ENCODE data around the gene PALM. TPM values are rescaled to one million over a fixed set of nuclear protein-coding genes. Genes with fewer than 3 reads are reported as not detected.

The PALM gene
- total and polyA plus RNA-seq, 10 of the 15 experiments (the other 5 are each of a cell fraction or from before 2014, with no cell fraction given) = 0.09 to 0.95 (median 0.23) TPM; not detected in 2

DNA sequence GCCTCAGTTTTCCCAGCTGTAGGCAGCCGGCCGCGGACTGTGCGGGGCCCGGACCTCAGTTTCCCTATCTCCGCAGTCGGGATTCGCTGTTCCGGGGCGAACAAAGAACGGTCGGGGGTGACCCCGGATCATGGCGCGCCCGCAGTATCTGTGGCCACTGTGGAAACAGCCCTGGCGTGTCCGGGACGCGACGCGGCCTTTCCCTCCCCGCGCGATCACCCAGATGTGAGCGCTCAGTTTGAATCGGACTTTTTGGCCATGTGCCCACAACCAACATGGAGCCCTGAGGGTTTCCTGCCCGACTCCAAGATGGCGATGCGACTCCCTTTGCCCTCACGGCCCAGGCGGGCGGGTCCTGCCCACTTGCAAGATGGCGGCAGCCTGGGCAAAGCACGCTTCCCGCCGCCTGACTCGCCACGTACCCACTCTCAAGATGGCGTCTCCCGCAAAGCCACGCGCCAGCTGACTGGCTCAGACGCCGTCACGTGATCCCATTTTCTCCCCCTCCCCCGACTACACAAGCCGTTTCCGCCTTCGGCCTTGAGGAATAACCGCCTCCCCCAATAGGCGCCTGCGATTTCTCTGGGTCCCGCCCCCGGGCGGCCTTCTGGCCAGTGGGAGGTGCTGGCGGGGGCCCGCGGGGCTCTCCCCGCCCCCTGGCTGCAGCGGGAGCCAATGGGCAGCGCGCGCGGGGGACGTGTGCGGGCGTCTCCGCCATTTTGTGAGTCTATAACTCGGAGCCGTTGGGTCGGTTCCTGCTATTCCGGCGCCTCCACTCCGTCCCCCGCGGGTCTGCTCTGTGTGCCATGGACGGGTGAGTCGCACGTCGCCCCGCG lies 88.2 kb downstream of the PALM start, which contains the start of gene PTBP1 (continued):
- TF ChIP-seq CHD4 (IDR thresholded peaks at IDR 0.05) = no peak
- peak; percentile 87 for TF ChIP-seq POLR2A (IDR thresholded peaks at IDR 0.05; ENCODE audit: low read depth, low read length)
- TF ChIP-seq, protein P1, sequence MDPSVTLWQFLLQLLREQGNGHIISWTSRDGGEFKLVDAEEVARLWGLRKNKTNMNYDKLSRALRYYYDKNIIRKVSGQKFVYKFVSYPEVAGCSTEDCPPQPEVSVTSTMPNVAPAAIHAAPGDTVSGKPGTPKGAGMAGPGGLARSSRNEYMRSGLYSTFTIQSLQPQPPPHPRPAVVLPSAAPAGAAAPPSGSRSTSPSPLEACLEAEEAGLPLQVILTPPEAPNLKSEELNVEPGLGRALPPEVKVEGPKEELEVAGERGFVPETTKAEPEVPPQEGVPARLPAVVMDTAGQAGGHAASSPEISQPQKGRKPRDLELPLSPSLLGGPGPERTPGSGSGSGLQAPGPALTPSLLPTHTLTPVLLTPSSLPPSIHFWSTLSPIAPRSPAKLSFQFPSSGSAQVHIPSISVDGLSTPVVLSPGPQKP (IDR thresholded peaks at IDR 0.05; ENCODE audit: low read depth, low read length) = peak; percentile 53; the same call in 1 of the 2 replicates
- TF ChIP-seq POU2F2 (IDR thresholded peaks at IDR 0.05; ENCODE audit: borderline replicate concordance, low read depth, low read length) = peak; percentile 47; the same call in 1 of the 3 replicates
- TF ChIP-seq NRF1 (conservative IDR thresholded peaks at IDR 0.05; ENCODE audit: low read depth, low read length) = no peak
- TF ChIP-seq EGR1 (IDR thresholded peaks at IDR 0.05; ENCODE audit: borderline replicate concordance in 1 of 2, low read depth in 2 of 2, low read length in 2 of 2) = peak in 1 of 2 experiments; percentile 92; a peak in 2 of 3 replicates
- no peak for TF ChIP-seq JUND (IDR thresholded peaks at IDR 0.05; ENCODE audit: low read depth, low read length)
- peak; percentile 92 for TF ChIP-seq SIX5 (IDR thresholded peaks at IDR 0.05; ENCODE audit: low read depth, low read length, severe bottlenecking)
- TF ChIP-seq IKZF2 (IDR thresholded peaks at IDR 0.05) = no peak
- peak; percentile 43; the same call in 1 of the 2 replicates for TF ChIP-seq STAT1 (conservative IDR thresholded peaks at IDR 0.05)
- TF ChIP-seq ZNF274 (IDR thresholded peaks at IDR 0.05; ENCODE audit: insufficient read depth, insufficient read length) = no peak
- TF ChIP-seq, protein P2, sequence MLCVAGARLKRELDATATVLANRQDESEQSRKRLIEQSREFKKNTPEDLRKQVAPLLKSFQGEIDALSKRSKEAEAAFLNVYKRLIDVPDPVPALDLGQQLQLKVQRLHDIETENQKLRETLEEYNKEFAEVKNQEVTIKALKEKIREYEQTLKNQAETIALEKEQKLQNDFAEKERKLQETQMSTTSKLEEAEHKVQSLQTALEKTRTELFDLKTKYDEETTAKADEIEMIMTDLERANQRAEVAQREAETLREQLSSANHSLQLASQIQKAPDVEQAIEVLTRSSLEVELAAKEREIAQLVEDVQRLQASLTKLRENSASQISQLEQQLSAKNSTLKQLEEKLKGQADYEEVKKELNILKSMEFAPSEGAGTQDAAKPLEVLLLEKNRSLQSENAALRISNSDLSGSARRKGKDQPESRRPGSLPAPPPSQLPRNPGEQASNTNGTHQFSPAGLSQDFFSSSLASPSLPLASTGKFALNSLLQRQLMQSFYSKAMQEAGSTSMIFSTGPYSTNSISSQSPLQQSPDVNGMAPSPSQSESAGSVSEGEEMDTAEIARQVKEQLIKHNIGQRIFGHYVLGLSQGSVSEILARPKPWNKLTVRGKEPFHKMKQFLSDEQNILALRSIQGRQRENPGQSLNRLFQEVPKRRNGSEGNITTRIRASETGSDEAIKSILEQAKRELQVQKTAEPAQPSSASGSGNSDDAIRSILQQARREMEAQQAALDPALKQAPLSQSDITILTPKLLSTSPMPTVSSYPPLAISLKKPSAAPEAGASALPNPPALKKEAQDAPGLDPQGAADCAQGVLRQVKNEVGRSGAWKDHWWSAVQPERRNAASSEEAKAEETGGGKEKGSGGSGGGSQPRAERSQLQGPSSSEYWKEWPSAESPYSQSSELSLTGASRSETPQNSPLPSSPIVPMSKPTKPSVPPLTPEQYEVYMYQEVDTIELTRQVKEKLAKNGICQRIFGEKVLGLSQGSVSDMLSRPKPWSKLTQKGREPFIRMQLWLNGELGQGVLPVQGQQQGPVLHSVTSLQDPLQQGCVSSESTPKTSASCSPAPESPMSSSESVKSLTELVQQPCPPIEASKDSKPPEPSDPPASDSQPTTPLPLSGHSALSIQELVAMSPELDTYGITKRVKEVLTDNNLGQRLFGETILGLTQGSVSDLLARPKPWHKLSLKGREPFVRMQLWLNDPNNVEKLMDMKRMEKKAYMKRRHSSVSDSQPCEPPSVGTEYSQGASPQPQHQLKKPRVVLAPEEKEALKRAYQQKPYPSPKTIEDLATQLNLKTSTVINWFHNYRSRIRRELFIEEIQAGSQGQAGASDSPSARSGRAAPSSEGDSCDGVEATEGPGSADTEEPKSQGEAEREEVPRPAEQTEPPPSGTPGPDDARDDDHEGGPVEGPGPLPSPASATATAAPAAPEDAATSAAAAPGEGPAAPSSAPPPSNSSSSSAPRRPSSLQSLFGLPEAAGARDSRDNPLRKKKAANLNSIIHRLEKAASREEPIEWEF (IDR thresholded peaks at IDR 0.05; ENCODE audit: insufficient replicate concordance, low read depth, low read length) = no peak
- no peak for TF ChIP-seq BRCA1 (IDR thresholded peaks at IDR 0.05; ENCODE audit: low read depth, low read length)
- TF ChIP-seq, protein P3, sequence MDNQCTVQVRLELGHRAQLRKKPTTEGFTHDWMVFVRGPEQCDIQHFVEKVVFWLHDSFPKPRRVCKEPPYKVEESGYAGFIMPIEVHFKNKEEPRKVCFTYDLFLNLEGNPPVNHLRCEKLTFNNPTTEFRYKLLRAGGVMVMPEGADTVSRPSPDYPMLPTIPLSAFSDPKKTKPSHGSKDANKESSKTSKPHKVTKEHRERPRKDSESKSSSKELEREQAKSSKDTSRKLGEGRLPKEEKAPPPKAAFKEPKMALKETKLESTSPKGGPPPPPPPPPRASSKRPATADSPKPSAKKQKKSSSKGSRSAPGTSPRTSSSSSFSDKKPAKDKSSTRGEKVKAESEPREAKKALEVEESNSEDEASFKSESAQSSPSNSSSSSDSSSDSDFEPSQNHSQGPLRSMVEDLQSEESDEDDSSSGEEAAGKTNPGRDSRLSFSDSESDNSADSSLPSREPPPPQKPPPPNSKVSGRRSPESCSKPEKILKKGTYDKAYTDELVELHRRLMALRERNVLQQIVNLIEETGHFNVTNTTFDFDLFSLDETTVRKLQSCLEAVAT (IDR thresholded peaks at IDR 0.05) = peak; percentile 93
- TF ChIP-seq, protein P4, sequence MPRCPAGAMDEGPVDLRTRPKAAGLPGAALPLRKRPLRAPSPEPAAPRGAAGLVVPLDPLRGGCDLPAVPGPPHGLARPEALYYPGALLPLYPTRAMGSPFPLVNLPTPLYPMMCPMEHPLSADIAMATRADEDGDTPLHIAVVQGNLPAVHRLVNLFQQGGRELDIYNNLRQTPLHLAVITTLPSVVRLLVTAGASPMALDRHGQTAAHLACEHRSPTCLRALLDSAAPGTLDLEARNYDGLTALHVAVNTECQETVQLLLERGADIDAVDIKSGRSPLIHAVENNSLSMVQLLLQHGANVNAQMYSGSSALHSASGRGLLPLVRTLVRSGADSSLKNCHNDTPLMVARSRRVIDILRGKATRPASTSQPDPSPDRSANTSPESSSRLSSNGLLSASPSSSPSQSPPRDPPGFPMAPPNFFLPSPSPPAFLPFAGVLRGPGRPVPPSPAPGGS (IDR thresholded peaks at IDR 0.05; ENCODE audit: borderline replicate concordance, insufficient read depth, low read depth, low read length, poor library complexity, severe bottlenecking) = no peak
- TF ChIP-seq GABPA (IDR thresholded peaks at IDR 0.05; ENCODE audit: low read depth) = peak; percentile 80; the same call in 1 of the 2 replicates
- TF ChIP-seq CHD1 (IDR thresholded peaks at IDR 0.05; ENCODE audit: low read depth, low read length) = no peak
- TF ChIP-seq FOXK2 (IDR thresholded peaks at IDR 0.05) = peak; percentile 61; the same call in 1 of the 2 replicates
- TF ChIP-seq MYC (IDR thresholded peaks at IDR 0.05; ENCODE audit: insufficient read depth, insufficient read length, insufficient replicate concordance, low read length, severe bottlenecking) = peak; percentile 68
